ENCODE results near the gene C4orf54.

GRCh38 chr4:99669084-99669483 is 11.5 kb upstream of the C4orf54 start:
- TF ChIP-seq CTCF (IDR thresholded peaks at IDR 0.05) (no peak), POLR2A (IDR thresholded peaks at IDR 0.05) (no peak)
